ENCODE measurements around the gene GADL1.

The GADL1 gene

GRCh38 chr3:30724863-30725262 is 169.6 kb downstream of the GADL1 start:
- H3K4me2 ChIP-seq (ENCODE audit: low read length): no peak overlapping the region
- no peaks in the 10 kb centered on the region for H3K9me2 ChIP-seq (replicated peaks; ENCODE audit: control insufficient read depth, low read length)

GRCh38 chr3:30723211-30723610 is 171.2 kb downstream of the GADL1 start:
- Histone ChIP-seq H3K9me2 (replicated peaks; ENCODE audit: control insufficient read depth, low read length) (no peaks in the 10 kb centered on the region), H3K36me3 (ENCODE audit: control insufficient read depth, low read length) (no peaks in the 10 kb centered on the region), H3K79me2 (ENCODE audit: control insufficient read depth, low read length) (no peaks in the 10 kb centered on the region), H3K4me1 (ENCODE audit: control insufficient read depth, low read length) (no peaks in the 10 kb centered on the region), H3F3A (ENCODE audit: control insufficient read depth, insufficient read depth) (no peaks in the 10 kb centered on the region), H3K9me3 (ENCODE audit: control insufficient read depth, insufficient read depth, low read length) (no peaks in the 10 kb centered on the region), H3K27me3 (ENCODE audit: control insufficient read depth, low read length) (no peaks in the 10 kb centered on the region), H4K20me1 (ENCODE audit: control insufficient read depth, insufficient read depth, low read depth, low read length) (no peaks in the 10 kb centered on the region), H3K27ac (ENCODE audit: low read depth, low read length) (no peak overlapping the region), H3K4me3 (ENCODE audit: low read length) (no peak overlapping the region), H3K4me2 (ENCODE audit: low read length) (no peak overlapping the region)
- TF ChIP-seq EZH2phosphoT487 (IDR thresholded peaks at IDR 0.05; ENCODE audit: borderline replicate concordance, low read length): no peak
- TF ChIP-seq, protein P1, sequence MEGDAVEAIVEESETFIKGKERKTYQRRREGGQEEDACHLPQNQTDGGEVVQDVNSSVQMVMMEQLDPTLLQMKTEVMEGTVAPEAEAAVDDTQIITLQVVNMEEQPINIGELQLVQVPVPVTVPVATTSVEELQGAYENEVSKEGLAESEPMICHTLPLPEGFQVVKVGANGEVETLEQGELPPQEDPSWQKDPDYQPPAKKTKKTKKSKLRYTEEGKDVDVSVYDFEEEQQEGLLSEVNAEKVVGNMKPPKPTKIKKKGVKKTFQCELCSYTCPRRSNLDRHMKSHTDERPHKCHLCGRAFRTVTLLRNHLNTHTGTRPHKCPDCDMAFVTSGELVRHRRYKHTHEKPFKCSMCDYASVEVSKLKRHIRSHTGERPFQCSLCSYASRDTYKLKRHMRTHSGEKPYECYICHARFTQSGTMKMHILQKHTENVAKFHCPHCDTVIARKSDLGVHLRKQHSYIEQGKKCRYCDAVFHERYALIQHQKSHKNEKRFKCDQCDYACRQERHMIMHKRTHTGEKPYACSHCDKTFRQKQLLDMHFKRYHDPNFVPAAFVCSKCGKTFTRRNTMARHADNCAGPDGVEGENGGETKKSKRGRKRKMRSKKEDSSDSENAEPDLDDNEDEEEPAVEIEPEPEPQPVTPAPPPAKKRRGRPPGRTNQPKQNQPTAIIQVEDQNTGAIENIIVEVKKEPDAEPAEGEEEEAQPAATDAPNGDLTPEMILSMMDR (IDR thresholded peaks at IDR 0.05; ENCODE audit: low read depth, low read length, poor library complexity, severe bottlenecking): no peak

More at GRCh38 chr3:30724863-30725262, 169.6 kb downstream of the GADL1 start:
- TF ChIP-seq, protein P1 (IDR thresholded peaks at IDR 0.05; ENCODE audit: low read depth, low read length, poor library complexity, severe bottlenecking): no peak
- no peak for TF ChIP-seq EZH2phosphoT487 (IDR thresholded peaks at IDR 0.05; ENCODE audit: borderline replicate concordance, low read length)
- Histone ChIP-seq H3K27ac (ENCODE audit: low read depth, low read length) (no peak overlapping the region), H3K27me3 (ENCODE audit: control insufficient read depth, low read length) (no peaks in the 10 kb centered on the region), H3F3A (ENCODE audit: control insufficient read depth, insufficient read depth) (no peaks in the 10 kb centered on the region), H3K79me2 (ENCODE audit: control insufficient read depth, low read length) (no peaks in the 10 kb centered on the region), H3K4me1 (ENCODE audit: control insufficient read depth, low read length) (no peaks in the 10 kb centered on the region), H3K4me3 (ENCODE audit: low read length) (no peak overlapping the region), H3K36me3 (ENCODE audit: control insufficient read depth, low read length) (no peaks in the 10 kb centered on the region), H4K20me1 (ENCODE audit: control insufficient read depth, insufficient read depth, low read depth, low read length) (no peaks in the 10 kb centered on the region), H3K9me3 (ENCODE audit: control insufficient read depth, insufficient read depth, low read length) (no peaks in the 10 kb centered on the region)

DNA sequence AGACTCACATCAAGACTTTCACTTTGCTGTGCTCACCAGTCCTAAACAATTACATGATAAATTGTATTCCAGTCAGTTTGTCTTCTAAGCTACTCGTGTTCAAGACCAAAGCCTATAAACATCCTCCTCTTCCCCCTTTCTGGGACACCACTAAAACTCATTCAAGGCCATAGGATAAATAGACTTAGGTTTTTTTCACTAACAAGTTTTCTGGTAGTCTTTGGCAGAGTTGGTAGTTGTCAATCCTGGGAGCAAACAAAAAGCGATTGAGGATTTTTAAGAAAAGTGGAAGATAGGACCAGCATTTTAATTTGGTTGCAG is 173.2 kb downstream of the GADL1 start:
- no peaks in the 10 kb centered on the region for H3K36me3 ChIP-seq (ENCODE audit: control insufficient read depth, low read length)
- no peaks in the 10 kb centered on the region for H3K27me3 ChIP-seq (ENCODE audit: control insufficient read depth, low read length)
- TF ChIP-seq, protein P1 (IDR thresholded peaks at IDR 0.05; ENCODE audit: low read depth, low read length, poor library complexity, severe bottlenecking): no peak
- no peak for TF ChIP-seq EZH2phosphoT487 (IDR thresholded peaks at IDR 0.05; ENCODE audit: borderline replicate concordance, low read length)
- H3K4me2 ChIP-seq (ENCODE audit: low read length): no peak overlapping the region
- no peaks in the 10 kb centered on the region for H3K9me2 ChIP-seq (replicated peaks; ENCODE audit: control insufficient read depth, low read length)
- H4K20me1 ChIP-seq (ENCODE audit: control insufficient read depth, insufficient read depth, low read depth, low read length): no peaks in the 10 kb centered on the region
- H3K4me3 ChIP-seq (ENCODE audit: low read length): no peak overlapping the region
- H3K4me1 ChIP-seq (ENCODE audit: control insufficient read depth, low read length): no peaks in the 10 kb centered on the region
- H3K79me2 ChIP-seq (ENCODE audit: control insufficient read depth, low read length): no peaks in the 10 kb centered on the region
- no peaks in the 10 kb centered on the region for H3K9me3 ChIP-seq (ENCODE audit: control insufficient read depth, insufficient read depth, low read length)
- H3F3A ChIP-seq (ENCODE audit: control insufficient read depth, insufficient read depth): no peaks in the 10 kb centered on the region
- no peak overlapping the region for H3K27ac ChIP-seq (ENCODE audit: low read depth, low read length)

All from DOHH2 (cell line).